ENCODE results near the gene STIM2. TPM values are rescaled to one million over a fixed set of nuclear protein-coding genes. Genes with fewer than 3 reads are reported as not detected.

STIM2 gene
- total RNA-seq, 1 donor from 2014 or later: 43.9 TPM

- intact Hi-C loops (cut with DNase I): no loop called here
- no peaks in the 10 kb centered on the region for H3K9me3 ChIP-seq
- no peak overlapping the region for H3K4me3 ChIP-seq
- H3K27me3 ChIP-seq (ENCODE audit: low read depth): no peaks in the 10 kb centered on the region
- TF ChIP-seq CTCF (IDR thresholded peaks at IDR 0.05): no peak
- H3K4me1 ChIP-seq: peaks cover 32% of the 10 kb centered on the region
- DNase-seq (no peak), ATAC-seq (peak in 1 of 2 donors; percentile 45)
- no peak overlapping the region for H3K27ac ChIP-seq
- H3K36me3 ChIP-seq: no peaks in the 10 kb centered on the region
Measured at GRCh38 chr4:26912810-26913209, 52.2 kb downstream of the STIM2 start.

DNA sequence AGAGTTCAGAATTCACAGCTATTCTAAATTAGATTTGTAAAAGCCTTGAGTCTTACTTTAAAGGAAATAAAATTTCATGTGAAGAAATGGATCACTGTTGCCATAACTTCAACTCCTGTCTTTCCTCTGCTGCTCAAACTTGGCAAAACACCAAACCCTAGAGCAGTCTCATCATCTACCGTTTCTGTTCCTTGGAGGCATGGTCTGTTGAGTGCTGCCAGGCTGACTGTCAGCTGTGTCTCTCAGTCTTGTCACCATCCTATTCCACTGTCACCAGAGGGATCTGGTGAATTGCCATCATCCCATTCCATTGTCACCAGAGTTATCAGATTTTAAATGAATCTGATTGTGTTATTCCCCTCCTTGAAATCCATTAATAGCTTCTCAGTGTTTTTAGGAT, 55.6 kb downstream of the STIM2 start:
- H3K9me3 ChIP-seq: no peaks in the 10 kb centered on the region
- ATAC-seq: no peak
- H3K4me3 ChIP-seq: no peak overlapping the region
- H3K36me3 ChIP-seq: peaks cover 14% of the 10 kb centered on the region
- H3K4me1 ChIP-seq: peaks cover 24% of the 10 kb centered on the region
- TF ChIP-seq CTCF (IDR thresholded peaks at IDR 0.05): no peak
- intact Hi-C loops (cut with DNase I): no loop called here
- H3K27me3 ChIP-seq (ENCODE audit: low read depth): no peaks in the 10 kb centered on the region
- no peak overlapping the region for H3K27ac ChIP-seq
- DNase-seq: no peak

GRCh38 chr4:26930964-26931363, 70.3 kb downstream of the STIM2 start:
- H3K4me3 ChIP-seq: no peak overlapping the region
- H3K4me1 ChIP-seq: no peaks in the 10 kb centered on the region
- H3K9me3 ChIP-seq: no peaks in the 10 kb centered on the region
- TF ChIP-seq CTCF (IDR thresholded peaks at IDR 0.05): no peak
- intact Hi-C loops (cut with DNase I): no loop called here
- ATAC-seq (peak in 1 of 2 donors; percentile 61), DNase-seq (no peak)
- H3K27me3 ChIP-seq (ENCODE audit: low read depth): no peaks in the 10 kb centered on the region
- no peaks in the 10 kb centered on the region for H3K36me3 ChIP-seq
- no peak overlapping the region for H3K27ac ChIP-seq

DNA sequence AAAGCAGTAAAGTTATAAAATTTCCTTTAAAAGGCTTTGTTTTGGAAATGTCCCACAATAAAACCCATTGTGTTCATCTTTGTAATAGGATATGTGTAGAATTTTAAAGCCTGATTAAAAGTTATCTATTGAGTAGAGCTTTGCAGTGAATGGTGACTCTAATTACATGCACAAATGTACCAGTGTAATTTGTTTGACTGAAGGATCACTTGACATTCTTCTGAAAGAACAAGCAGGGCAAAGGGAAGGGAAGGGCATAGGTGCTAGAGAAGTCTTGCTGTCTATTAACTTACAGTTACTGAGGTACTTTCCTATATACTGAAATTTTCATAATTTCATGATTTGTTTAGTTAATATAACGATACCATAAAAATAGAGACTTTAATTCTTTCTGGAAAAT, 70.8 kb downstream of the STIM2 start:
- Histone ChIP-seq H3K4me3 (no peak overlapping the region), H3K27me3 (ENCODE audit: low read depth) (no peaks in the 10 kb centered on the region), H3K27ac (no peak overlapping the region), H3K4me1 (no peaks in the 10 kb centered on the region), H3K9me3 (no peaks in the 10 kb centered on the region), H3K36me3 (no peaks in the 10 kb centered on the region)
- no peak for DNase-seq
- TF ChIP-seq CTCF (IDR thresholded peaks at IDR 0.05): no peak
- ATAC-seq: peak; percentile 78 to 95
- intact Hi-C loops (cut with DNase I): no loop called here

DNA sequence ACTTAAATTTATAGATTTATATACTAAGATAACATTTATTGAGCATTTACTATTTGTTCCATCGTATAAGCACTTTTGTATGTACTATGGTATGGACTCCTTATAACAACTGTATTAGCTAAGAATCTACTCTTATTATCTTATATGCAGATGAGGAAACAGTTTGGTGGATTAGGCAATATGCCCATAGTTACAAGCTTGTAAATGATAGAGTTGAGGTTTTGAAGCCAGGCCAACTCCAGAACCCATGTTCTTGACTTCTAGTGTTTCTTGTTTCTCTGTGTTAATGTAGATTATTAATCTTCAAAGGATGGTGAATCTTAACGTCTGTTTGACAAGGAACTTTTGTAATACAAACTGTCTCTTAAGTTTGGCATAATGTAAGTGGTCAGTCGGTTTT, 71.3 kb downstream of the STIM2 start:
- Histone ChIP-seq H3K4me3 (no peak overlapping the region), H3K27me3 (ENCODE audit: low read depth) (no peaks in the 10 kb centered on the region), H3K9me3 (no peaks in the 10 kb centered on the region), H3K4me1 (peaks cover 1% of the 10 kb centered on the region), H3K27ac (no peak overlapping the region), H3K36me3 (no peaks in the 10 kb centered on the region)
- no peak for TF ChIP-seq CTCF (IDR thresholded peaks at IDR 0.05)
- DNase-seq (no peak), ATAC-seq (peak in 1 of 2 donors; percentile 31)
- intact Hi-C loops (cut with DNase I): no loop called here

DNA sequence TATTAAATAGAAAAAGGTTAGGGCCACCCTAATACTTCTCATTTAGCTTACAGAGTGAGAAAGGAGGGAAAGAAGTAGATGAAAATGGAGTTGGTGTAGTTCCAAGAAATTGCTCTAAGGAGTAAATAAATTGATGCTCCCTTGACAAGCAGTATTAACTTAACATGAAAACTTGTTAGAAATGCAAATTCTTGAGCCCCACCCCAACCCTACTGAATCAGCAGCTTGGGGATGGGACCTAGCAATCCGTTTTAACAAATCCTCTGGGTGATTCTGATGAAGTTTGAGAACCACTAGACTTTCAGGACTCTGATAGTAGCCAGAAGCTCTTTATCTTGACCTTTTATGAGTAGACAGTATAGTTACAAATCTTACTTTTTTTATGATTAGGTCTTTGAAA, 74.8 kb downstream of the STIM2 start:
- ATAC-seq: no peak
- no peak overlapping the region for H3K4me3 ChIP-seq
- H3K4me1 ChIP-seq: peaks cover 29% of the 10 kb centered on the region
- H3K27me3 ChIP-seq (ENCODE audit: low read depth): no peaks in the 10 kb centered on the region
- no peak overlapping the region for H3K27ac ChIP-seq
- no peaks in the 10 kb centered on the region for H3K36me3 ChIP-seq
- DNase-seq: no peak
- no peaks in the 10 kb centered on the region for H3K9me3 ChIP-seq
- intact Hi-C loops (cut with DNase I): no loop called here
- no peak for TF ChIP-seq CTCF (IDR thresholded peaks at IDR 0.05)

Data from lower lobe of right lung (tissue), 2 donors.